SHP77 treated with DMSO at 0.1 percent for 48 hours (cell line): Measurements from ENCODE around the gene DNAH10.

Experiments
- DNase-seq: peaks from one replicate; lab custom pipeline; 2025; lab: John Stamatoyannopoulos, UW

Gene DNAH10

GRCh38 chr12:123846340-123846739 lies 84.2 kb downstream of the DNAH10 start:
- DNase-seq: no peak

GRCh38 chr12:123847019-123847418 lies 84.9 kb downstream of the DNAH10 start:
- no peak for DNase-seq

GRCh38 chr12:123847876-123848275 lies 85.8 kb downstream of the DNAH10 start:
- DNase-seq: no peak

- DNase-seq: no peak
These were observed 87.4 kb downstream of the DNAH10 start for GRCh38 chr12:123849517-123849916.

- no peak for DNase-seq
These were observed 88.4 kb downstream of the DNAH10 start for GRCh38 chr12:123850246-123851134.

GRCh38 chr12:123853396-123854070 lies 91.4 kb downstream of the DNAH10 start:
- no peak for DNase-seq

- no peak for DNase-seq
These were observed 92.1 kb downstream of the DNAH10 start for GRCh38 chr12:123854232-123854631.

- DNase-seq: no peak
These were observed 92.8 kb downstream of the DNAH10 start for GRCh38 chr12:123854918-123855317.

GRCh38 chr12:123856681-123857080 lies 94.6 kb downstream of the DNAH10 start:
- no peak for DNase-seq

GRCh38 chr12:123858176-123858575 lies 96.1 kb downstream of the DNAH10 start:
- no peak for DNase-seq

GRCh38 chr12:123859035-123859434 lies 96.9 kb downstream of the DNAH10 start:
- DNase-seq: no peak

- no peak for DNase-seq
These were observed 98.3 kb downstream of the DNAH10 start for GRCh38 chr12:123860377-123860776.

- DNase-seq: no peak
These were observed 99.3 kb downstream of the DNAH10 start for GRCh38 chr12:123861392-123861791.

- DNase-seq: no peak
These were observed 105.0 kb downstream of the DNAH10 start for GRCh38 chr12:123867141-123867540.

GRCh38 chr12:123868791-123869190 lies 106.7 kb downstream of the DNAH10 start:
- no peak for DNase-seq

- DNase-seq: no peak
These were observed 111.7 kb downstream of the DNAH10 start for GRCh38 chr12:123873793-123874192.

- DNase-seq: no peak
These were observed 115.9 kb downstream of the DNAH10 start for GRCh38 chr12:123877968-123878367.

- DNase-seq: no peak
These were observed 117.0 kb downstream of the DNAH10 start for GRCh38 chr12:123879101-123879500.

- no peak for DNase-seq
These were observed 117.6 kb downstream of the DNAH10 start for GRCh38 chr12:123879691-123880090.

- no peak for DNase-seq
These were observed 120.1 kb downstream of the DNAH10 start for GRCh38 chr12:123882161-123882705.

- DNase-seq: no peak
These were observed 124.2 kb downstream of the DNAH10 start for GRCh38 chr12:123886258-123886657.

- DNase-seq: no peak
These were observed 125.0 kb downstream of the DNAH10 start for GRCh38 chr12:123886931-123887582.

- no peak for DNase-seq
These were observed 126.9 kb downstream of the DNAH10 start for GRCh38 chr12:123888989-123889388.
